HL-60 (cell line): Measurements from ENCODE around the gene ZFP92.

Experiments
- DNase-seq, 2 experiments: peaks; one replicate each; pipeline ENCODE4 v3.0.0-alpha.2; 2010 to 2020; ENCODE audit warnings: low read depth in 1 of 2, low spot score in 1 of 2
- H3K27ac ChIP-seq: fragments of 250-450 bp; sonication (Bioruptor Pico); replicated peaks from 2 replicates; pipeline ENCODE4 v1.5.1; 2020; ENCODE audit warnings: mild to moderate bottlenecking, moderate library complexity
- H3K27me3 ChIP-seq: fragments of 250-450 bp; sonication (Bioruptor Pico); 2 replicates; pipeline ENCODE4 v1.5.1; 2021; ENCODE audit warnings: mild to moderate bottlenecking, moderate library complexity; ENCODE audit not compliant: insufficient read depth, poor library complexity, severe bottlenecking
- H3K4me3 ChIP-seq: replicated peaks from 2 replicates; pipeline ENCODE4 v1.5.1; 2011; ENCODE audit warnings: mild to moderate bottlenecking, control low read depth, low read length; ENCODE audit not compliant: insufficient read depth
- GABPA ChIP-seq: IDR thresholded peaks from 2 replicates; pipeline ENCODE4 v1.6.1; 2012; ENCODE audit warnings: low read depth
- POLR2AphosphoS5 ChIP-seq: IDR thresholded peaks from 2 replicates; pipeline ENCODE4 v1.6.1; 2012; ENCODE audit warnings: low read depth
- SPI1 ChIP-seq: IDR thresholded peaks from 2 replicates; pipeline ENCODE4 v1.6.1; 2012; ENCODE audit warnings: low read depth, mild to moderate bottlenecking, borderline replicate concordance
- TF ChIP-seq, protein P1 (sequence below): IDR thresholded peaks from one replicate; pipeline ENCODE4 v1.5.1; 2011; ENCODE audit warnings: low read length, control low read depth, inconsistent platforms; ENCODE audit not compliant: insufficient read depth
- TF ChIP-seq, protein P2 (sequence below): IDR thresholded peaks from 2 replicates; pipeline ENCODE4 v1.6.1; 2012; ENCODE audit warnings: low read depth; ENCODE audit not compliant: insufficient replicate concordance

ZFP92 gene

DNA sequence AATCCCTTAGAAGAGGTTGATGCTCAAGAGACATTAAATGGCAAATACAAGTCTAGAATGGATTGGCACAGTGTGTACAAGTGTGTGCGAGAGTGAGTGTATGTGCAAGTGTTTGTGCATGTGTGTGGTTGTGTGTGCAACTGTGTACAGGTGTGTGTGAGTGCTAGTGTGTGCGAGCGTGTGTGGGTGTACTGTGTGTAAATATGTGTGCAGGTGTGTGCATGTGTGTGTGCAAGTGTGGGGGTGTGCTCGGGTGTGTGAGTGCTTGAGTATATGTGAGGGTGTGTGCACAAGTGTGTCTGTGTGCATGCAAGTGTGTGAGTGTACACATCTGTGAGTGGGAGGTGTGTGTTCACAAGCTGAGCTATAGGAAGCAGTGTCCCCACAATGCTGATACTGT, 28.7 kb downstream of the ZFP92 start:
- Histone ChIP-seq H3K4me3 (no peak overlapping the region), H3K27me3 (no peaks in the 10 kb centered on the region)
- TF ChIP-seq SPI1 (no peak), POLR2AphosphoS5 (no peak)

GRCh38 chrX:153440556-153441135, 29.4 kb downstream of the ZFP92 start:
- Histone ChIP-seq H3K4me3 (no peak overlapping the region), H3K27ac (no peak overlapping the region), H3K27me3 (no peaks in the 10 kb centered on the region)
- no peak for DNase-seq
- TF ChIP-seq, protein P1, sequence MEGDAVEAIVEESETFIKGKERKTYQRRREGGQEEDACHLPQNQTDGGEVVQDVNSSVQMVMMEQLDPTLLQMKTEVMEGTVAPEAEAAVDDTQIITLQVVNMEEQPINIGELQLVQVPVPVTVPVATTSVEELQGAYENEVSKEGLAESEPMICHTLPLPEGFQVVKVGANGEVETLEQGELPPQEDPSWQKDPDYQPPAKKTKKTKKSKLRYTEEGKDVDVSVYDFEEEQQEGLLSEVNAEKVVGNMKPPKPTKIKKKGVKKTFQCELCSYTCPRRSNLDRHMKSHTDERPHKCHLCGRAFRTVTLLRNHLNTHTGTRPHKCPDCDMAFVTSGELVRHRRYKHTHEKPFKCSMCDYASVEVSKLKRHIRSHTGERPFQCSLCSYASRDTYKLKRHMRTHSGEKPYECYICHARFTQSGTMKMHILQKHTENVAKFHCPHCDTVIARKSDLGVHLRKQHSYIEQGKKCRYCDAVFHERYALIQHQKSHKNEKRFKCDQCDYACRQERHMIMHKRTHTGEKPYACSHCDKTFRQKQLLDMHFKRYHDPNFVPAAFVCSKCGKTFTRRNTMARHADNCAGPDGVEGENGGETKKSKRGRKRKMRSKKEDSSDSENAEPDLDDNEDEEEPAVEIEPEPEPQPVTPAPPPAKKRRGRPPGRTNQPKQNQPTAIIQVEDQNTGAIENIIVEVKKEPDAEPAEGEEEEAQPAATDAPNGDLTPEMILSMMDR = no peak
- TF ChIP-seq GABPA = no peak
- TF ChIP-seq, protein P2, sequence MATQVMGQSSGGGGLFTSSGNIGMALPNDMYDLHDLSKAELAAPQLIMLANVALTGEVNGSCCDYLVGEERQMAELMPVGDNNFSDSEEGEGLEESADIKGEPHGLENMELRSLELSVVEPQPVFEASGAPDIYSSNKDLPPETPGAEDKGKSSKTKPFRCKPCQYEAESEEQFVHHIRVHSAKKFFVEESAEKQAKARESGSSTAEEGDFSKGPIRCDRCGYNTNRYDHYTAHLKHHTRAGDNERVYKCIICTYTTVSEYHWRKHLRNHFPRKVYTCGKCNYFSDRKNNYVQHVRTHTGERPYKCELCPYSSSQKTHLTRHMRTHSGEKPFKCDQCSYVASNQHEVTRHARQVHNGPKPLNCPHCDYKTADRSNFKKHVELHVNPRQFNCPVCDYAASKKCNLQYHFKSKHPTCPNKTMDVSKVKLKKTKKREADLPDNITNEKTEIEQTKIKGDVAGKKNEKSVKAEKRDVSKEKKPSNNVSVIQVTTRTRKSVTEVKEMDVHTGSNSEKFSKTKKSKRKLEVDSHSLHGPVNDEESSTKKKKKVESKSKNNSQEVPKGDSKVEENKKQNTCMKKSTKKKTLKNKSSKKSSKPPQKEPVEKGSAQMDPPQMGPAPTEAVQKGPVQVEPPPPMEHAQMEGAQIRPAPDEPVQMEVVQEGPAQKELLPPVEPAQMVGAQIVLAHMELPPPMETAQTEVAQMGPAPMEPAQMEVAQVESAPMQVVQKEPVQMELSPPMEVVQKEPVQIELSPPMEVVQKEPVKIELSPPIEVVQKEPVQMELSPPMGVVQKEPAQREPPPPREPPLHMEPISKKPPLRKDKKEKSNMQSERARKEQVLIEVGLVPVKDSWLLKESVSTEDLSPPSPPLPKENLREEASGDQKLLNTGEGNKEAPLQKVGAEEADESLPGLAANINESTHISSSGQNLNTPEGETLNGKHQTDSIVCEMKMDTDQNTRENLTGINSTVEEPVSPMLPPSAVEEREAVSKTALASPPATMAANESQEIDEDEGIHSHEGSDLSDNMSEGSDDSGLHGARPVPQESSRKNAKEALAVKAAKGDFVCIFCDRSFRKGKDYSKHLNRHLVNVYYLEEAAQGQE = no peak
- TF ChIP-seq POLR2AphosphoS5 = no peak
- TF ChIP-seq SPI1 = no peak

More for the DNA sequence above, 28.7 kb downstream of the ZFP92 start:
- no peak overlapping the region for H3K27ac ChIP-seq
- DNase-seq = no peak

GRCh38 chrX:153441296-153441695, 30.0 kb downstream of the ZFP92 start:
- no peak for DNase-seq
- no peak for TF ChIP-seq SPI1
- TF ChIP-seq POLR2AphosphoS5 = no peak
- Histone ChIP-seq H3K4me3 (no peak overlapping the region), H3K27ac (no peak overlapping the region), H3K27me3 (no peaks in the 10 kb centered on the region)

DNA sequence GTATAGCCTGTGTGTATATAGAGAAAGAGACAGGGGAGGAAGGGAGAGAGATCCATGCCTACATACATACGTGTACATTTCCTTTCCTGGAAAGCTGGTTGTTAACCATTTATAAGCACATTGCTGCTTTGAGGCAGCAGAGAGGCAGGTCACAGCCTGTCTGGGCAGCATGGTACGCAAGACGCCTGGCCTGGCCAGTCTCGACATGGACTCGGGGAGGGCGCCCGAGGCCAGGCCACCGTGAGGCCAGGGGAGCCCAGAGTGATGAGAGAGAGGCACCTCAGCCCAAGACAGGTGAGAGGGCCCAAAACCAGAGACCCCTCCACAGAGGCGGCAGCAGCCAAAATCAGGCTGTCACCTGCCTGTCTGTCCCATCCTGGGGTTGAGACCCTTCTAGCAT, 30.7 kb downstream of the ZFP92 start:
- TF ChIP-seq GABPA (no peak), SPI1 (no peak), POLR2AphosphoS5 (no peak)
- TF ChIP-seq, protein P2 = no peak
- TF ChIP-seq, protein P1 = no peak
- Histone ChIP-seq H3K27ac (no peak overlapping the region), H3K27me3 (no peaks in the 10 kb centered on the region), H3K4me3 (no peak overlapping the region)
- no peak for DNase-seq

- Histone ChIP-seq H3K27me3 (no peaks in the 10 kb centered on the region), H3K27ac (no peak overlapping the region), H3K4me3 (no peak overlapping the region)
- TF ChIP-seq GABPA (no peak), POLR2AphosphoS5 (no peak), SPI1 (no peak)
- TF ChIP-seq, protein P2 = no peak
- TF ChIP-seq, protein P1 = no peak
- DNase-seq = no peak
Observed at GRCh38 chrX:153442463-153442862, 31.2 kb downstream of the ZFP92 start.
